Left kidney (tissue), 2 donors: ENCODE measurements around the gene MPI. TPM values are rescaled to one million over a fixed set of nuclear protein-coding genes. Genes with fewer than 3 reads are reported as not detected.
"Not testable (repeated sequence)": the region's sequence is repeated elsewhere in the genome, so short reads cannot be mapped to it uniquely, and the experiment has no call there.

ENCODE experiments used
- DNase-seq: peaks from one replicate; pipeline ENCODE4 v3.0.0-alpha.2; 2013
- polyA plus RNA-seq: library from polyadenylated mRNA; unstranded; fragments of 120-200 nt; gene quantifications from one replicate; pipeline ENCODE4 v1.2.1, GENCODE V29; 2013; ENCODE audit not compliant: insufficient read length

The MPI gene
- polyA plus RNA-seq, 1 donor: 65.7 TPM

- DNase-seq: no peak
Measured at GRCh38 chr15:74857671-74858368, 32.0 kb upstream of the MPI start.

DNA sequence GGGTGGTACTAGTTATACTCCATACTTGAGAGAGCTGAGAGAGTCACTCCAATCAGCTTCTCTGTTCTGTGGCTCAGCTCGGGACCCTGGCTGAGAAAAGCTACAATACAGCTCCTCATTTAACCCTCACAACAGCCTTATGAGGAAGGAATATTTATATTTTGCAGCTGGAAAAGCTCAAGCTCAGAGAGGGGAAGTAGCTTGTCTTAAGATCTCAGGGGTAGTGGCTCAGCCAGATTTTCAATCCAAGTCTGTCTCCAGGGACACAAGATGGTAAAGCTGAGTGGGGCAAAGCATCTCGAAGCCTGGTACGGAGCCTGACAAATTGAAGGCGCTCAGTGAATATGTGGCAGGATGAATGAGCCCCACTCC lies 31.5 kb upstream of the MPI start:
- no peak for DNase-seq

DNA sequence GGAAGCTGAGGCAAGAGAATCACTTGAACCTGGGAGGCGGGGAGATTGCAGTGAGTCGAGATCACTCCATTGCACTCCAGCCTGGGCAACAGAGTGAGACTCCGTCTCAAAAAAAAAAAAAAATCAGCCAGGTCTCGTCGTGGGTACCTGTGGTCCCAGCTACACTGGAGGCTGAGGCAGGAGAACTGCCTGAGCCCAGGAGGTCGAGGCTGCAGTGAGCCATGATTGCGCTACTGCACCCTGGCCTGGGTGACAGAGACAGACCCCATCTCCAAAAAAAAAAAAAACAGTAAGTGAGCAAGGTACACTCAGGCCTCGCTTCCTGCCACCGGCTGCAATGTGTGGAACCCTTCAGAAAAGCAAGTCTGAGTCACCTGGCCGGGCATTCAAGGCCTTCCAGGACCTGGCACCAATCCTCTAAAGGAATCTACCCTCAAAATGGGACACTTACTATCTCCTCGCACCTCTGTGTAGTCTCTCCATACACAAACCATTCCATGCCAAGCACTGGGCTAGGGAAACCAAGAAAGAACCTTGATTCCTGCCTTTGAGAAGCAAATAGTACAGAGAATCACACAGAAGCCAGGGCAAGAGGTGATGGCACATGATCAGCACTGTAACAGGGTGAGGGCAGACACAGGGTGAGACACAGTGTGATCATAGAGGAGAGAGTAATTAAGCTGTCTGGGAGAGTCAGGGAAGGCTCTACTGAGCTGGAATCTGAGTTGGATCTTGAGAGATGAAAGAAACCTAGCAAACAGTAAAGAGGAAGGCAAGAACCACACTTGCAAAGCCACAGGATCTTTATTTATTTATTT lies 26.4 kb upstream of the MPI start:
- DNase-seq: no peak

DNA sequence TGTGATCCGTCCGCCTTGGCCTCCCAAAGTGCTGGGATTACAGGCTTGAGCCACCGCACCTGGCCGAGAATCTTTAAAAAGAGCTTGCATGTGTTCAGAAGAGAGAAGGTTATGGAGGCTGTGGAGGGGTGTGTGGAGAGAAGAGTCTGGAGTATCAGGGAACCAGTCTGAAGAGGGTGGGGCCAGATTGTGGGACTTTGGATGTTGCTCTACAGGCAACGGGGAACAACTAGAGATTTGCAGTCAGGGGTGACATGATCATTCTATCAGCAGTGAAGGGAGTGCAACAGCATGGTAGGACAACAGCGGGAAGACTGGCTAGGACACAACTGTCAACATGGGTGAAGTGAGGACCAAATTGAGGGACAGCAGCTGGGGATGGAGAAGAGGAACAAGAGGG lies 25.5 kb upstream of the MPI start:
- DNase-seq: no peak

DNA sequence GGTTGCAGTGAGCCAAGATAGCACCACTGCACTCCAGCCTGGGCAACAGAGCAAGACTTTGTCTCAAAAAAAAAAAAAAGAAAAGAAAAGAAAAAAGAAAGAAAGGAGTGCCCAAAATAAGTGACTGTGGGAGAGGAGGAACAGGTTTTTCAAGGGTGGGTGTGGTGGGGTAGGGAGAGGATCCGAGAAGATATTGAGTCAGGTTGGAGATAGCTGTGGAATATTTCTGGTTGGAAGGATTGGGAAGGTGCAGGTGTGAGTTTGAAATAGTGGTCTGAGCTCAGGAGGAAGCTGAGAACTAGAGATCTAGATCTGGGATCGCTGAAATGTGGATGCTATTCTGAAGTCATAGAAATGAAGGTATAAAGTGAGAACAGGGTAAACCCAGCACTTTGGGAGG lies 24.5 kb upstream of the MPI start:
- no peak for DNase-seq

GRCh38 chr15:74866090-74866489 lies 23.8 kb upstream of the MPI start:
- DNase-seq: no peak

DNA sequence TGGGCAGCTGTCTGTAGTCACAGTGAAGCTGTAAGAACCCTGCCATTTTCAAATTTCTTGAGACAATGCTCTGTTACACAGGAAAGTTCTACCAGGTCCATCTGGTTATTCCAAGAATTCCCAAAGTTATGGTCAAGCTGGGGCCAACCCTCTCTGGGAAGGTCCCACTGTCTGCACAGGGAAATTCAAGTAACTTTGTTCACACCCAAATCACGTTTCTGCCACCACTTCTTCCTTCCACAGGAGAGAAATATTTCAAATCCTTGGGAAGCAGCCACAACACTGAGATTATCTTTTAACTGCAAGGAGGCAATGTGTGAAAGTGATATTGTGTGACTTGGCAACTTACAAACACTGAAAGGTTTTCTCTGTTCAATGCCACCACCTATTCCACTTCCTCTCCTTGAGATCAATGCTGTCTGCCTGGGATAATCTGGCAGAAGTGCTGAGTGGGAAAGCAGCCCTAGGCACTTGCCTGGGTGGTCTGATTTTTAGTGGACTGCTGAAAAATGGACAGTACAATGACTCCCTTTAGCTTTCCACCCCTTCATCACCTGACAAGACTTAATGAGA lies 22.3 kb upstream of the MPI start:
- DNase-seq: no peak

DNA sequence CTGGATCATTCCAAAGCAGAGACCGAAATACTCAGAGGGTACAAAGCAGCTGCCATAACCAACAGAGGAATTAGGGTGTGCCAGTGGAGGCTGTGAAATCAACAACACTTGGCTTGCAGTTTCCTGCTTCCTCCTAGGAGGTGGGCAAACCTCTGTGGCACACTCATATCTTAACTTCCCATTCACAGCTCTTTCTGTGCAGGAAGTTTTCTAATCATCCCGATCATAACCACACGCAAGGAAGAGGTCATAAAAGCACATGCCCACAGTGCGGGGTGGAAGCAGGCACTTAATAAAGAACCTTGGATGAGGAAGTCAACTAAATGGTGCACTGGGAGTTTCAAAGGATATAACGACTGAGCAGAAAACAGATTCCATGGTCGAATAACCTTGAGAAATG lies 21.8 kb upstream of the MPI start:
- no peak for DNase-seq

GRCh38 chr15:74869372-74869725 lies 20.5 kb upstream of the MPI start:
- DNase-seq: no peak

DNA sequence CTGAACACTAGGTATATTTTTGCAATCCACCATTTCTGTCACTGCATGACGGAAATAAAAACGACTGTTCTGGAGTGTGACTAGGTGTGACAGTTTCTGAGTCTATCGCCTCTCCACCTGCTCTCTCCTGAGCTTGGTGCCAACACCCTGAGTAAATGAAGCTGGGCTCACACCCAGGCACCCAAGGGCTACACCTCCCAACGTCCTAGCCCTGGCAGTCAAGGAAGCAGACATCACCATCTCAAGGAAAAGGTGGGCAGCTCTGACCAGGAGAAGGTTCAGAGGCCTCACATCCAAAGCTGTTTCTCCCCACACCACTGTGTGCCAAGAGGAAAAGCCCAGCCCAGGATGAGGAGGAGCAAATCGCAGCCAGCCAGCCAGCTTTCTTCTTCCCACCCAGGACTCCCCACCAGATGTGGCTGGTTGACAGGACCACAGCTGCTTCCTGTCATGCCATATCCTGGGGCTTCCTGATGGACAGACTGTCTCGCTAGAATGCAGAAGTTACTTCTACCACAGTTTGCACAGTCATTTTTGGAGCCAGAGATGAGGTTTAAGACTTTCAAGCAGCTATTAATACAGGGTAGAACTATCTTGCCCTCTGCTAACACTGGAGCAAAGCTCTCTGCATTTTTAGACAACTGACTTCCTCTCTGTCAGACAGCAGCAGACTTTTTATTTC lies 20.0 kb upstream of the MPI start:
- no peak for DNase-seq

DNA sequence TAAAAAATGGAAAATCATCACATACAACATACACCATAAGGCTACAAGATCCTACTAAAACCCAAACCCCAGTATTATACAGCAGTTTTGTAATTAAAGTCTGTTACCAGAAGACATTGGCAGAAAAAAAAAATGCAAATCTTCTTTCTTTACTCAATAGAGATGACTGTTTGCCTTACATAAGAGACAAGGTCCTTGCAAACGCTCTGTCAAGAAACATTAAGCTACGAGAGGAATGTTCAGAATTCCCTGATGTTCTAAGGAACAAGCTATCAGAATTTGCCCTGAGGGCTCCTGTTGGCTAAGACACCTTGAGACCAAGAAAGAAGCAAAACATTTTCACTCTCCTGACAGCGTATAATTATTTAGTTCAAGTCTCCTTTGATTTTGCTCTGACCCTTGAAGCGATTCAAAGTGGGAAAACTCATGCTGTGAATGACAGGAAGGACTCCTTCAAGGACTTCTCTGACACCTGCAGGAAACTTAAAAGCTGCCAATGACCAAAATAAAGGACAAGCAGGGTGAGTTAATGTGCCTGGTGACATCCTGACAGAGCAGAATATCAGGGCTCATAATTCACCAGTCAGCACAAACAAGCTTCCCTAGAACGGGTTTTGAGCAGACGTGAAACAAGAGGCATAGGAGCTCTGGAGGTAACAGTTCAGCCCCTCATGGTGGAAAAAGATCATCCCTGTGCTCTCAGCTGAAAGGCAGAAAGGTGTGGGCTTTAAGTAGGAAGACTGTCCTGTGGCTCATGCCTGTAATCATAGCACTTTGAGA lies 19.2 kb upstream of the MPI start:
- no peak for DNase-seq

DNA sequence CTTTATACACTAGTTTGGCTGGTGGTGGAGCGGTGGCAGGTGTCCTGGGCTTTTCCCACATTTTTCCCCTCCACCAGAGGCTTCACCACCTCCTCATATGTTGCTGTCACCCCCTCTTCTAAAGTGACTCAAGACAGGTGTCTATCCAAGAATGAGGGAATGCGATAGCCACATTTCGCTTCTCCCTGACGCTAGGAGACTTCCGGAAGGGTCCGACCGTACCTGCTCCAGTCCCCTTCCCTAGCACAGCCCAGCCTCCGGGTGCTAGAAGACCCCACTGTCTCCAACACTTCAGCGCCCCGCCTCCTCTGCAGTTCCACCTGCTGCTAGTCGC lies 17.2 kb upstream of the MPI start:
- DNase-seq: no peak

- DNase-seq: peak; percentile 95
Measured at GRCh38 chr15:74873036-74873755, 16.6 kb upstream of the MPI start, which contains the start of gene SCAMP2. SCAMP2 (minus strand) TSS chr15:74873365; CDS start chr15:74873255, 110 bp downstream.

- DNase-seq: no peak
Measured at GRCh38 chr15:74873756-74874424, 16.0 kb upstream of the MPI start.

GRCh38 chr15:74878273-74878672 lies 11.6 kb upstream of the MPI start:
- no peak for DNase-seq

- DNase-seq: no peak
Measured at GRCh38 chr15:74882528-74882927, 7.3 kb upstream of the MPI start.

GRCh38 chr15:74884428-74885223 lies 5.2 kb upstream of the MPI start:
- no peak for DNase-seq

- no peak for DNase-seq
Measured at GRCh38 chr15:74885461-74885860, 4.4 kb upstream of the MPI start.

- DNase-seq: not testable (repeated sequence)
Measured at GRCh38 chr15:74887537-74888193, 2.2 kb upstream of the MPI start.
